Spinal cord (tissue), 10 donors: ENCODE results near the gene IFI30. TPM values are rescaled to one million over a fixed set of nuclear protein-coding genes. Genes with fewer than 3 reads are reported as not detected.
A peak's percentile ranks its signal among the peaks of the same experiment; 100 is the strongest.

Experiments used
- DNase-seq, 6 donors: peaks; one replicate each; pipeline versions ENCODE4 v3.0.0 to v3.0.0-alpha.2; 2013 to 2015; ENCODE audit warnings: low spot score in 6 of 6, low read depth in 4 of 6
- H3K27ac ChIP-seq: one replicate; pipeline ENCODE4 v1.5.1; 2013; ENCODE audit warnings: low read depth, low read length, control low read depth
- H3K27me3 ChIP-seq: one replicate; pipeline ENCODE4 v1.6.1; 2013; ENCODE audit warnings: low read length; ENCODE audit not compliant: control insufficient read depth, insufficient read depth
- H3K36me3 ChIP-seq: one replicate; pipeline ENCODE4 v1.6.1; 2013; ENCODE audit warnings: low read length; ENCODE audit not compliant: control insufficient read depth, insufficient read depth
- H3K4me1 ChIP-seq: one replicate; pipeline ENCODE4 v1.6.1; 2013; ENCODE audit warnings: low read length; ENCODE audit not compliant: control insufficient read depth, insufficient read depth
- H3K4me3 ChIP-seq: one replicate; pipeline ENCODE4 v1.5.1; 2013; ENCODE audit warnings: low read depth, low read length, control low read depth
- H3K9me3 ChIP-seq: one replicate; pipeline ENCODE4 v1.6.1; 2013; ENCODE audit warnings: low read length; ENCODE audit not compliant: control insufficient read depth, insufficient read depth
- WGBS: methylation state at CpG from one replicate; pipeline ENCODE4 v1.1.5; 2013; ENCODE audit warnings: missing lambda C conversion rate; ENCODE audit not compliant: insufficient coverage; 5-methylcytosine and 5-hydroxymethylcytosine counted together
- polyA plus RNA-seq, 2 donors: library from polyadenylated mRNA; unstranded; fragments of 120-200 nt; gene quantifications; one replicate each; pipeline ENCODE4 v1.2.1, GENCODE V29; 2013; ENCODE audit not compliant: insufficient read length in 2 of 2
- total RNA-seq, 2 donors: library from RNA; depleted of rRNA in 1 of 2; stranded (reverse); fragments of 120-200 nt in 1 of 2; fragments of >200 nt in 1 of 2; gene quantifications; one replicate each; pipeline versions ENCODE4 v1.2.3 to v1.2.4, GENCODE V29; 2013 to 2014
- donor health status: healthy.

The IFI30 gene
- total and polyA plus RNA-seq, 4 donors: 1.9 to 14.6 (median 6.5) TPM

GRCh38 chr19:18167975-18168645, 5.5 kb upstream of the IFI30 start:
- no peak overlapping the region for H3K4me3 ChIP-seq
- H3K36me3 ChIP-seq: peaks cover 85% of the 10 kb centered on the region
- DNase-seq: peak in 1 of 6 donors; percentile 9
- 73% methylated on average over 14 of the region's 14 CpGs for WGBS
- no peak overlapping the region for H3K27ac ChIP-seq
- no peaks in the 10 kb centered on the region for H3K9me3 ChIP-seq
- H3K27me3 ChIP-seq: no peaks in the 10 kb centered on the region
- H3K4me1 ChIP-seq: peaks cover under 1% of the 10 kb centered on the region

- no peak for DNase-seq
- H3K4me1 ChIP-seq: peaks cover 8% of the 10 kb centered on the region
- peaks cover 6% of the 10 kb centered on the region for H3K27me3 ChIP-seq
- no peak overlapping the region for H3K4me3 ChIP-seq
- no peaks in the 10 kb centered on the region for H3K9me3 ChIP-seq
- H3K27ac ChIP-seq: no peak overlapping the region
- H3K36me3 ChIP-seq: peaks cover 78% of the 10 kb centered on the region
- WGBS: 98% methylated on average over 62 of the region's 66 CpGs
Observed at GRCh38 chr19:18168673-18169381, 4.8 kb upstream of the IFI30 start.

- no peaks in the 10 kb centered on the region for H3K9me3 ChIP-seq
- H3K36me3 ChIP-seq: peaks cover 58% of the 10 kb centered on the region
- no peak overlapping the region for H3K4me3 ChIP-seq
- peaks cover 24% of the 10 kb centered on the region for H3K27me3 ChIP-seq
- H3K27ac ChIP-seq: no peak overlapping the region
- no peak for DNase-seq
- 70% methylated on average over 9 of the region's 16 CpGs for WGBS
- peaks cover 14% of the 10 kb centered on the region for H3K4me1 ChIP-seq
Observed at GRCh38 chr19:18170714-18171255, 2.8 kb upstream of the IFI30 start.

- peaks cover 24% of the 10 kb centered on the region for H3K27me3 ChIP-seq
- WGBS: 93% methylated on average over 7 of the region's 8 CpGs
- no peak for DNase-seq
- peaks cover 14% of the 10 kb centered on the region for H3K4me1 ChIP-seq
- no peak overlapping the region for H3K27ac ChIP-seq
- H3K9me3 ChIP-seq: no peaks in the 10 kb centered on the region
- no peak overlapping the region for H3K4me3 ChIP-seq
- H3K36me3 ChIP-seq: peaks cover 49% of the 10 kb centered on the region
Observed at GRCh38 chr19:18171605-18172327, 1.8 kb upstream of the IFI30 start.

GRCh38 chr19:18172331-18173053, 1.1 kb upstream of the IFI30 start:
- Histone ChIP-seq H3K36me3 (peaks cover 41% of the 10 kb centered on the region), H3K9me3 (no peaks in the 10 kb centered on the region), H3K4me3 (no peak overlapping the region), H3K4me1 (peaks cover 14% of the 10 kb centered on the region), H3K27me3 (peaks cover 24% of the 10 kb centered on the region), H3K27ac (no peak overlapping the region)
- whole genome bisulfite sequencing: 83% methylated on average over 5 of the region's 7 CpGs
- no peak for DNase-seq

- Histone ChIP-seq H3K36me3 (peaks cover 35% of the 10 kb centered on the region), H3K9me3 (no peaks in the 10 kb centered on the region), H3K27me3 (peaks cover 24% of the 10 kb centered on the region), H3K4me1 (peaks cover 14% of the 10 kb centered on the region), H3K4me3 (peak overlapping the region; percentile 51), H3K27ac (peak overlapping the region; percentile 33)
- WGBS: 61% methylated on average over 13 of the region's 18 CpGs
- DNase-seq: no peak
Observed at GRCh38 chr19:18173054-18173571, 500 bp upstream of the IFI30 start.

- no peaks in the 10 kb centered on the region for H3K9me3 ChIP-seq
- no peak overlapping the region for H3K4me3 ChIP-seq
- peaks cover 14% of the 10 kb centered on the region for H3K4me1 ChIP-seq
- WGBS: 84% methylated on average over 11 of the region's 11 CpGs
- peaks cover 17% of the 10 kb centered on the region for H3K36me3 ChIP-seq
- no peak overlapping the region for H3K27ac ChIP-seq
- H3K27me3 ChIP-seq: peaks cover 24% of the 10 kb centered on the region
- DNase-seq: no peak
Observed at GRCh38 chr19:18174983-18175382, 1.4 kb downstream of the IFI30 start.

GRCh38 chr19:18176367-18177310, 3.0 kb downstream of the IFI30 start:
- no peaks in the 10 kb centered on the region for H3K9me3 ChIP-seq
- WGBS: 87% methylated on average over 12 of the region's 19 CpGs
- DNase-seq: no peak
- no peak overlapping the region for H3K4me3 ChIP-seq
- H3K27ac ChIP-seq: no peak overlapping the region
- H3K27me3 ChIP-seq: peaks cover 24% of the 10 kb centered on the region
- H3K36me3 ChIP-seq: no peaks in the 10 kb centered on the region
- H3K4me1 ChIP-seq: peaks cover 14% of the 10 kb centered on the region
